Fibroblast of skin of scalp (primary cell): ENCODE measurements around the gene TMC8.
"Not testable (repeated sequence)": the region's sequence is repeated elsewhere in the genome, so short reads cannot be mapped to it uniquely, and the experiment has no call there.

Experiments
- DNase-seq: peaks from one replicate; pipeline ENCODE4 v3.0.0-alpha.2; 2013

The TMC8 gene

GRCh38 chr17:78138204-78139060 is 7.9 kb downstream of the TMC8 start:
- DNase-seq, result no peak

- not testable (repeated sequence) for DNase-seq
Measured at GRCh38 chr17:78139861-78140168, 9.2 kb downstream of the TMC8 start.

GRCh38 chr17:78140169-78141051 is 9.8 kb downstream of the TMC8 start:
- DNase-seq, result peak; percentile 64

- no peak for DNase-seq
Measured at GRCh38 chr17:78141437-78142118, 11.0 kb downstream of the TMC8 start.

- DNase-seq, result no peak
Measured at GRCh38 chr17:78142119-78142861, 11.7 kb downstream of the TMC8 start.

GRCh38 chr17:78143214-78144146 is 12.9 kb downstream of the TMC8 start:
- DNase-seq, result no peak

- peak; percentile 61 for DNase-seq
Measured at GRCh38 chr17:78144147-78144719, 13.7 kb downstream of the TMC8 start.

- DNase-seq, result no peak
Measured at GRCh38 chr17:78144736-78145641, 14.4 kb downstream of the TMC8 start.

GRCh38 chr17:78146471-78146869 is 15.9 kb downstream of the TMC8 start:
- DNase-seq, result no peak

GRCh38 chr17:78146881-78147280 is 16.3 kb downstream of the TMC8 start:
- no peak for DNase-seq

- DNase-seq, result no peak
Measured at GRCh38 chr17:78147315-78147998, 16.9 kb downstream of the TMC8 start.

- DNase-seq, result no peak
Measured at GRCh38 chr17:78148286-78149016, 17.9 kb downstream of the TMC8 start.

- peak; percentile 74 for DNase-seq
Measured at GRCh38 chr17:78151514-78152008, 21.0 kb downstream of the TMC8 start.

GRCh38 chr17:78154903-78155811 is 24.6 kb downstream of the TMC8 start:
- DNase-seq, result no peak

GRCh38 chr17:78159575-78160158 is 29.1 kb downstream of the TMC8 start:
- peak; percentile 46 for DNase-seq

- DNase-seq, result no peak
Measured at GRCh38 chr17:78163881-78164747, 33.5 kb downstream of the TMC8 start.
